Hematopoietic multipotent progenitor cell treated with erythropoietin and hydrocortisone succinate and interleukin-3 and kit ligand, for 4 days (in vitro differentiated cells): Measurements from ENCODE around the gene IFT74.
A peak's percentile ranks its signal among the peaks of the same experiment; 100 is the strongest.

Experiments used
- DNase-seq: peaks from one replicate; pipeline ENCODE4 v3.0.0-alpha.2; 2015

Gene IFT74

GRCh38 chr9:26955921-26956859 lies at the start of gene IFT74:
TSS of gene IFT74 (plus strand) at chr9:26956412. CDS start at chr9:26961968, 5,556 bp downstream.
- DNase-seq, result peak; percentile 99

GRCh38 chr9:26913138-26913668 lies 43.0 kb upstream of the IFT74 start:
- DNase-seq, result no peak

GRCh38 chr9:26919698-26920097 lies 36.5 kb upstream of the IFT74 start:
- no peak for DNase-seq

GRCh38 chr9:26925609-26926008 lies 30.6 kb upstream of the IFT74 start:
- DNase-seq, result no peak

- DNase-seq, result no peak
These were observed 27.2 kb upstream of the IFT74 start for GRCh38 chr9:26928902-26929495.

GRCh38 chr9:26935847-26936246 lies 20.4 kb upstream of the IFT74 start:
- DNase-seq, result no peak

- no peak for DNase-seq
These were observed 18.3 kb upstream of the IFT74 start for GRCh38 chr9:26937816-26938371.

GRCh38 chr9:26939955-26940711 lies 16.1 kb upstream of the IFT74 start:
- no peak for DNase-seq

GRCh38 chr9:26940779-26941178 lies 15.4 kb upstream of the IFT74 start:
- no peak for DNase-seq

GRCh38 chr9:26945591-26945990 lies 10.6 kb upstream of the IFT74 start:
- DNase-seq, result no peak

GRCh38 chr9:26946753-26947727 lies 9.2 kb upstream of the IFT74 start, which contains the start of gene PLAA:
TSS of gene PLAA (minus strand) at chr9:26947242. CDS start at chr9:26947045, 197 bp downstream.
- peak; percentile 96 for DNase-seq

GRCh38 chr9:26947736-26948135 lies 8.5 kb upstream of the IFT74 start:
- DNase-seq, result peak; percentile 33

GRCh38 chr9:26949637-26950069 lies 6.6 kb upstream of the IFT74 start:
- DNase-seq, result peak; percentile 66

- no peak for DNase-seq
These were observed 5.7 kb upstream of the IFT74 start for GRCh38 chr9:26950521-26950920.

GRCh38 chr9:26951794-26952193 lies 4.4 kb upstream of the IFT74 start:
- DNase-seq, result no peak

GRCh38 chr9:26954050-26954508 lies 2.1 kb upstream of the IFT74 start:
- peak; percentile 66 for DNase-seq

- DNase-seq, result peak; percentile 79
These were observed 849 bp upstream of the IFT74 start for GRCh38 chr9:26955222-26955903.

- DNase-seq, result no peak
These were observed 635 bp downstream of the IFT74 start for GRCh38 chr9:26956860-26957233.

- DNase-seq, result no peak
These were observed 15.5 kb downstream of the IFT74 start for GRCh38 chr9:26971721-26972120.

- DNase-seq, result no peak
These were observed 17.8 kb downstream of the IFT74 start for GRCh38 chr9:26973989-26974388.

- DNase-seq, result no peak
These were observed 18.7 kb downstream of the IFT74 start for GRCh38 chr9:26974927-26975326.
